Fibroblast of mammary gland (primary cell): ENCODE measurements around the gene TSC2.

Experiments
- DNase-seq: peaks from one replicate; pipeline ENCODE4 v3.0.0-alpha.2; 2010; ENCODE audit warnings: low read depth
- H3K4me3 ChIP-seq: 2 replicates; pipeline ENCODE4 v1.5.1; 2011; ENCODE audit warnings: low read depth, mild to moderate bottlenecking, low read length, moderate library complexity; ENCODE audit not compliant: control insufficient read depth
- CTCF ChIP-seq: conservative IDR thresholded peaks from 2 replicates; pipeline ENCODE4 v1.5.1; 2011; ENCODE audit warnings: low read depth, low read length, inconsistent platforms; ENCODE audit not compliant: control insufficient read depth, insufficient read depth

TSC2 gene

GRCh38 chr16:2060346-2060745 is 12.6 kb downstream of the TSC2 start:
- no peak for TF ChIP-seq CTCF
- DNase-seq, result no peak

DNA sequence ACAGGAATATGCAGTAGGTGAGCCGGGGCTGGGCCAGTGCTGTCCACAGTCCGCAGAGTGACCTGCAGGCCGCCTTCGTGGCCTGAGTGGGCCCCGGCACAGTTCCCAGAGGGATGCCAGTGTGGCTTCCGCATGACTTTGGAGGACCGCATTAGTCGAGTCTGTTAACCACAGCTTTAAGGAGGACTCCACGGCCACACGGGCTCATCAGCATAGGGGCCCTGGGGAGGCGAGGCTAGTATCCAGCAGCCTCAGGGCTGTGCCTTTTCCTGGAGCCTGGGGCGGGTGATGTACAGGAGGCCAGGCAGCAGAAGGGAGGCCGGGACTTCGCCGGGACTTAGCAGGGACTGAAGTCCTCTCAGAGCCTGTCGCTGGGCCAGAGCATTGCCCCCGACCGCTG is 13.2 kb downstream of the TSC2 start:
- no peak for TF ChIP-seq CTCF
- H3K4me3 ChIP-seq, result no peak overlapping the region
- DNase-seq, result no peak

More at GRCh38 chr16:2060346-2060745, 12.6 kb downstream of the TSC2 start:
- H3K4me3 ChIP-seq, result no peak overlapping the region

GRCh38 chr16:2061526-2061925 is 13.7 kb downstream of the TSC2 start:
- DNase-seq, result no peak
- no peak for TF ChIP-seq CTCF
- no peak overlapping the region for H3K4me3 ChIP-seq

DNA sequence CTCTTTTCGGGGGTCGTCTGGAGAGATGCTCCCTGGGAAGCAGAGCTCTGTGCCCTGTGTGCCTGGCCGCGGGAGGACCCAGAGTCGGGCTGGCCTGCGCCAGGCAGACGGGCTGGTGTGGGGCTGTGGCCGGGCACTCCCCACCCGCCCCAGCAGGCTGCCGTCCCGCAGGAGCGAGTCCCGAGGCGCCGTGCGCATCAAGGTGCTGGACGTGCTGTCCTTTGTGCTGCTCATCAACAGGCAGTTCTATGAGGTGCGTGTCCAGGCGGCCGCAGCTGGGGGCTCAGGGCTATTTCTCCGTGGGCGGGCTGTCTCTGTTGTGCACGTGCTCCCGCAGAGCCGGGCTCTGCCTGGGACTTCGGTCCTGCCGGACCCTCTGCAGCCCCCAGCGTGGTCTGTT is 15.0 kb downstream of the TSC2 start:
- H3K4me3 ChIP-seq, result no peak overlapping the region
- no peak for DNase-seq
- no peak for TF ChIP-seq CTCF

DNA sequence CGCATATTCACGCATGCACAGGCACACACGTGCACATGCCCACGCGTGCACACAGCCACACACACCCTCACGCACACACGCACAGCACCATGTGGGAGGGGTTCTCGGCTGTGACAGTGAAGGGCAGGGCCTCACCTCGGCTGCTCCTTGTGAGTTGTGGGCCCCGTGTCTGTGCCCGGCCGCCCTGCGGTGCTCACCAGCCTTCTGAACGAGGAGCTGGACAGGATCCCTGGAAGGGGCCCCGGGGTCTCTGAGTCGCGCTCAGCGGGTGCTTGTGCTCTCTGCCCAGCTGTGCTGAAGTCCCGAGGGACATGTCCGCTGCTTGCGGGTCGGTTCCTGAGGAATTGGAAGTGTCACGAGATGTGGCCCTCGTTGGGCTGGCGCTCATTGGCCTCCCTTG is 16.1 kb downstream of the TSC2 start:
- no peak for TF ChIP-seq CTCF
- no peak for DNase-seq
- H3K4me3 ChIP-seq, result no peak overlapping the region

GRCh38 chr16:2064368-2064945 is 16.7 kb downstream of the TSC2 start:
- no peak for TF ChIP-seq CTCF
- no peak for DNase-seq
- no peak overlapping the region for H3K4me3 ChIP-seq

DNA sequence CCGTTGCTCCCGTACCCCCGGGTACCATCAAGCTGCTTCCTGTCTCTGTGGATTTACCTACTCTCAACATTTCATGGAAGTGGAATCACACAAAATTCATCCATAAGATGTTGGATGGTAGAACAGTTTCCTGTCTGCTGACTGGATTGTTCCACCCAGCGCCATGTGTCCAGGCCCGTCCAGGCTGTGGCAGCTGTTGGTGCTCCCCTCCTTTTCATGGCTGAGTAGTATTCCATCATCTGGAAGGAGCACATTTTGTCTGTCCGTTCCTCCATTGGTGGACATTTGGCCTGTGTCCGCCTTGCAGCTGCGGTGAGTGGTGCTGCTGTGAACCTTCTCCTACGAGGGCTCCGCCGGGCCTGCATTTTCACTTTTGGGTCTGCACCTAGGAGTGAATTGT is 18.4 kb downstream of the TSC2 start:
- TF ChIP-seq CTCF, result no peak
- DNase-seq, result no peak
- H3K4me3 ChIP-seq, result no peak overlapping the region
